ENCODE measurements around the gene NR2C1. TPM values are rescaled to one million over a fixed set of nuclear protein-coding genes. Genes with fewer than 3 reads are reported as not detected.
A peak's percentile ranks its signal among the peaks of the same experiment; 100 is the strongest.
"Not testable (repeated sequence)": the region's sequence is repeated elsewhere in the genome, so short reads cannot be mapped to it uniquely, and the experiment has no call there.

Gene NR2C1
- total and polyA plus RNA-seq, 11 donors = 11.0 to 45.6 (median 34.5) TPM

DNA sequence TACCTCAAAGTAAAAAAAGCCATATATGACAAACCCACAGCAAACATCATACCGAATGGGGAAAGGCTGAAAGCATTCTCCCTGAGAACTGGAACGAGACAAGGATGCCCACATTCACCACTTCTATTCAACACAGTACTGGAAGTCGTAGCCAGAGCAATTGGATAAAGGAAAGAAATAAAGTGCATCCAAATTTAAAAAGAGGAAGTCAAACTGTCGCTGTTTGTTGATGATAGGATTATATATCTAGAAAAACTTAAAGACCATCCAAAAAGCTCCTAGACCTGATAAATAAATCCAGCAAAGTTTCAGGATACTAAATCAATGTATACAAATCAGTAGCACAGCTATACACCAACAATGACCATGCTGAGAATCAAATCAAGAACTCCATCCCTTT, 75.1 kb downstream of the NR2C1 start:
- no peak for ATAC-seq
- H3K4me1 ChIP-seq = peaks cover 0 to 47% (median 30%) of the 10 kb centered on the region in 12 donors
- DNase-seq = no peak
- 41 to 60% (median 47%) methylated on average over 4 of the region's 4 CpGs for WGBS, 4 donors
- H3K27me3 ChIP-seq = no peaks in the 10 kb centered on the region
- H3K27ac ChIP-seq = no peak overlapping the region
- H3K9me3 ChIP-seq = no peaks in the 10 kb centered on the region
- intact Hi-C loops (cut with DNase I) = no loop called here
- H3K36me3 ChIP-seq = peaks cover 0 to 51% (median 41%) of the 10 kb centered on the region in 9 donors
- no peak overlapping the region for H3K4me3 ChIP-seq
- TF ChIP-seq POLR2A (IDR thresholded peaks at IDR 0.05) = no peak
- TF ChIP-seq, protein P1, sequence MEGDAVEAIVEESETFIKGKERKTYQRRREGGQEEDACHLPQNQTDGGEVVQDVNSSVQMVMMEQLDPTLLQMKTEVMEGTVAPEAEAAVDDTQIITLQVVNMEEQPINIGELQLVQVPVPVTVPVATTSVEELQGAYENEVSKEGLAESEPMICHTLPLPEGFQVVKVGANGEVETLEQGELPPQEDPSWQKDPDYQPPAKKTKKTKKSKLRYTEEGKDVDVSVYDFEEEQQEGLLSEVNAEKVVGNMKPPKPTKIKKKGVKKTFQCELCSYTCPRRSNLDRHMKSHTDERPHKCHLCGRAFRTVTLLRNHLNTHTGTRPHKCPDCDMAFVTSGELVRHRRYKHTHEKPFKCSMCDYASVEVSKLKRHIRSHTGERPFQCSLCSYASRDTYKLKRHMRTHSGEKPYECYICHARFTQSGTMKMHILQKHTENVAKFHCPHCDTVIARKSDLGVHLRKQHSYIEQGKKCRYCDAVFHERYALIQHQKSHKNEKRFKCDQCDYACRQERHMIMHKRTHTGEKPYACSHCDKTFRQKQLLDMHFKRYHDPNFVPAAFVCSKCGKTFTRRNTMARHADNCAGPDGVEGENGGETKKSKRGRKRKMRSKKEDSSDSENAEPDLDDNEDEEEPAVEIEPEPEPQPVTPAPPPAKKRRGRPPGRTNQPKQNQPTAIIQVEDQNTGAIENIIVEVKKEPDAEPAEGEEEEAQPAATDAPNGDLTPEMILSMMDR (IDR thresholded peaks at IDR 0.05) = no peak

DNA sequence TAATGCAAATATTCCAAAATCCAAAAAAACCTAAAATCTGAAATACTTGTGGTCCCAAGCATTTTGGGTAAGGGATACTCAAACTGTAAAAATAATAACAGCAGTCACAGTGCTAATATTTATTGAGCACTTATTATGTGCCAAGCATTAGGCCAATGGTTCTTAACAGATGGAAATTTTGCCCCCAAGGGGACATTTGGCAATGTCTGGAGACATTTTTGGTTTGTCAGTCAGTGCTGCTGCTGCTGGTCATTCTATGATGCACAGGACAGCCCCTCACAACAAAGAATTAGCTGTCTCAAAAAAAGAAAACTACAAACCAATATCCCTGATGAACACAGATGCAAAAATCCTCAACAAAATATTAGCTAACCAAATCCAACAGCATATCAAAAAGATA, 75.7 kb downstream of the NR2C1 start:
- Histone ChIP-seq H3K27ac (no peak overlapping the region), H3K4me3 (no peak overlapping the region), H3K36me3 (peaks cover 0 to 57% (median 45%) of the 10 kb centered on the region in 9 donors), H3K4me1 (peaks cover 0 to 46% (median 27%) of the 10 kb centered on the region in 12 donors), H3K9me3 (no peaks in the 10 kb centered on the region), H3K27me3 (no peaks in the 10 kb centered on the region)
- intact Hi-C loops (cut with DNase I) = no loop called here
- TF ChIP-seq POLR2A (IDR thresholded peaks at IDR 0.05) = no peak
- TF ChIP-seq, protein P1 (IDR thresholded peaks at IDR 0.05) = no peak
- no peak for ATAC-seq
- no peak for DNase-seq

DNA sequence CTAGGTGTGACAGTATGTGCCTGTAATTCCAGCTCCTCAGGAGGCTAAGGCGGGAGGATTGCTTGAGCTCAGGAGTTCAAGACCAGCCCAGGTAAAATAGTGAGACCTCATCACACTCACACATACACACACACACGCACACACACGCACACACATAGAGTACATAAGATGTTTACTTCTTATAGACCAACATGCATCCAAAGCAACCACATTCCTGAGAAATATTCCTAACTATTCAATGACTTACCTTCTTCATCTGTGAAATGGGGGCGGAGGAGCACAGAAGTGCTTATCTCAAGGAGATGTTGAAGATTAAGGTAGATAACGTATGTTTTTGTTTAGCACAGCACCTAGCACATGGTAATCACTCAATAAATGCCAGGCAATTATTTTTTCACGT, 76.4 kb downstream of the NR2C1 start:
- DNase-seq = no peak
- 92 to 94% (median 93%) methylated on average over 6 of the region's 6 CpGs for WGBS, 4 donors
- no peak overlapping the region for H3K4me3 ChIP-seq
- TF ChIP-seq, protein P1 (IDR thresholded peaks at IDR 0.05) = no peak
- TF ChIP-seq POLR2A (IDR thresholded peaks at IDR 0.05) = no peak
- H3K9me3 ChIP-seq = no peaks in the 10 kb centered on the region
- H3K36me3 ChIP-seq = peaks cover 0 to 63% (median 52%) of the 10 kb centered on the region in 9 donors
- peaks cover 0 to 40% (median 21%) of the 10 kb centered on the region in 12 donors for H3K4me1 ChIP-seq
- no peak for ATAC-seq
- intact Hi-C loops (cut with DNase I) = no loop called here
- no peaks in the 10 kb centered on the region for H3K27me3 ChIP-seq
- H3K27ac ChIP-seq = no peak overlapping the region

DNA sequence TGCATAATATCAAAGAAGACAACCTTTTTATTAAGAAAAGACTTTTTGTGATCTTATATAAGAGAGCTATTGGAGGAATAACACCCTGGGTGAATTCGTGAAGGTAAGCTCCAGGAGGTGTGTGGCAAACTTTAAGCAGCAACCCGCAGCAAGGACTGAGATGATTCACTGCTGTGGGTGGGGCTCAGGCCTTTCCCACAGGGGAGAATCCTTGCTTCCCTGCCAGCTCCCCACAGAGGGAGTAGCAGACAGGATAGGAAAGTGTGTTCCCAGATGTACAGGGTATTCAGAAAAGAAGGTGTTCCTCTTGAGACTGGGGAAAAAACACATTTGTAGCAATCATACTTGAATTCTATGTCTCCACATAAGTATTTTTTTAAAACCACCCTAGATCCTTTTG, 79.1 kb downstream of the NR2C1 start:
- TF ChIP-seq, protein P1 (IDR thresholded peaks at IDR 0.05) = no peak
- TF ChIP-seq POLR2A (IDR thresholded peaks at IDR 0.05) = no peak
- Histone ChIP-seq H3K27me3 (no peaks in the 10 kb centered on the region), H3K4me1 (peaks cover 0 to 18% (median 5%) of the 10 kb centered on the region in 12 donors), H3K27ac (no peak overlapping the region), H3K36me3 (peaks cover 0 to 60% (median 45%) of the 10 kb centered on the region in 9 donors), H3K9me3 (no peaks in the 10 kb centered on the region), H3K4me3 (no peak overlapping the region)
- WGBS, 4 donors = 57 to 76% (median 69%) methylated on average over 2 of the region's 2 CpGs
- peak in 2 of 4 donors; percentile 36 to 58 for ATAC-seq
- no peak for DNase-seq
- intact Hi-C loops (cut with DNase I) = no loop called here

DNA sequence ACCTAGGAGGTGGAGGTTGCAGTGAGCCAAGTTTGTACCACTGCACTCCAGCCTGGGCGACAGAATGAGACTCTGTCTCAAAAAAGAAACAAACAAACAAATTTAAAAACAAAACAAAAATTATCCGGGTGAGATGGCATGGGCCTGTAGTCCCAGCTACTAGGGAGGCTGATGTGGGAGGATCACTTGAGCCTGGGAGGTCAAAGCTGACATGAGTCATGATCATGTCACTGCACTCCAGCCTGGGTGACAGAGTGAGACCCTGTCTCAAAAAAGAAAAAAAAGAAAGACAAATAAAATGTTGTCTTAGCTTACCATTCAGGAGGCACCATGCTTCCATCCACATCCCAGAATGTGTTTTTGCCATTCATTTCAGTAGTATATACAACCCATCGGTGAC, 79.6 kb downstream of the NR2C1 start:
- H3K4me3 ChIP-seq; H3K9me3 ChIP-seq; DNase-seq; H3K27me3 ChIP-seq; ATAC-seq; H3K27ac ChIP-seq; intact Hi-C loops (cut with DNase I): not testable (repeated sequence)
- peaks cover 0 to 13% (median 3%) of the 10 kb centered on the region in 12 donors for H3K4me1 ChIP-seq
- peaks cover 0 to 61% (median 45%) of the 10 kb centered on the region in 9 donors for H3K36me3 ChIP-seq
- 65 to 98% (median 81%) methylated on average over 3 of the region's 3 CpGs for WGBS, 4 donors
